Panc1 (cell line): ENCODE measurements around the gene HSPB7. TPM values are rescaled to one million over a fixed set of nuclear protein-coding genes. Genes with fewer than 3 reads are reported as not detected.

ENCODE experiments used
- ATAC-seq: fragments of 200-7000 bp; cut with Tn5 transposase; 2 replicates; pipeline ENCODE4 v1.9.1; 2020; ENCODE audit warnings: mild to moderate bottlenecking, moderate library complexity
- BruUV-seq: library from RNA; stranded (reverse); fragments of 400-500 nt; replicated peaks from 2 replicates; lab custom pipeline; 2021; lab: Mats Ljungman, UMichigan
- CTCF ChIA-PET: fragments of 300-600 bp; sonication (Branson Sonifier 250); formaldehyde crosslinking; loops from one replicate; lab custom pipeline; 2022; ENCODE audit warnings: antibody characterized with exemption; lab: Charles Lee
- POLR2A ChIA-PET: fragments of 300-600 bp; sonication (Branson Sonifier 250); formaldehyde crosslinking; loops from one replicate; lab custom pipeline; 2022; ENCODE audit warnings: antibody characterized with exemption; lab: Charles Lee
- DNase-seq: peaks from one replicate; pipeline ENCODE4 v3.0.0-alpha.2; 2010; ENCODE audit warnings: low read depth, low spot score
- H3K27ac ChIP-seq: 2 replicates; pipeline ENCODE4 v1.5.1; 2011; ENCODE audit warnings: mild to moderate bottlenecking, low read length, inconsistent platforms
- H3K27me3 ChIP-seq: fragments of 200-500 bp; sonication (Bioruptor generic); 2 replicates; pipeline ENCODE4 v1.6.0; 2014; ENCODE audit warnings: low read length, inconsistent platforms; ENCODE audit not compliant: control insufficient read depth, insufficient read depth
- H3K36me3 ChIP-seq: fragments of 200-500 bp; sonication (Bioruptor generic); 2 replicates; pipeline ENCODE4 v1.5.1; 2014; ENCODE audit warnings: inconsistent platforms, mild to moderate bottlenecking, low read length, moderate library complexity; ENCODE audit not compliant: control insufficient read depth, insufficient read depth
- H3K4me1 ChIP-seq: 2 replicates; pipeline ENCODE4 v1.5.1; 2011; ENCODE audit warnings: inconsistent platforms, mild to moderate bottlenecking, low read length, moderate library complexity; ENCODE audit not compliant: control insufficient read depth, insufficient read depth
- H3K4me3 ChIP-seq, 2 experiments: 2 replicates each; pipeline ENCODE4 v1.5.1; 2011 to 2012; ENCODE audit warnings: low read depth in 2 of 2, low read length in 2 of 2, mild to moderate bottlenecking in 2 of 2, inconsistent platforms in 1 of 2, moderate library complexity in 1 of 2
- H3K9me3 ChIP-seq: fragments of 200-500 bp; sonication (Bioruptor generic); 2 replicates; pipeline ENCODE4 v1.5.1; 2014; ENCODE audit warnings: low read depth, mild to moderate bottlenecking, inconsistent platforms, low read length, moderate library complexity; ENCODE audit not compliant: control insufficient read depth, insufficient read depth
- CTCF ChIP-seq: fragments of 450-650 bp; IDR thresholded peaks from 2 replicates; pipeline ENCODE4 v1.5.1; 2017; ENCODE audit warnings: mild to moderate bottlenecking
- POLR2AphosphoS5 ChIP-seq: IDR thresholded peaks from 2 replicates; pipeline ENCODE4 v1.6.1; 2012; ENCODE audit warnings: mild to moderate bottlenecking, low read depth, low read length, moderate library complexity
- REST ChIP-seq, 2 experiments: IDR thresholded peaks; 2 replicates each; pipeline ENCODE4 v1.6.1; 2011 to 2012; ENCODE audit warnings: low read depth in 2 of 2, control low read depth in 1 of 2, low read length in 1 of 2, mild to moderate bottlenecking in 1 of 2, moderate library complexity in 1 of 2; ENCODE audit not compliant: insufficient read depth in 1 of 2
- SIN3A ChIP-seq: IDR thresholded peaks from 2 replicates; pipeline ENCODE4 v1.6.1; 2012; ENCODE audit warnings: low read depth, mild to moderate bottlenecking, low read length, moderate library complexity, borderline replicate concordance; ENCODE audit not compliant: insufficient read depth
- TCF7L2 ChIP-seq: IDR thresholded peaks from 2 replicates; pipeline ENCODE4 v1.6.1; 2011; ENCODE audit warnings: mild to moderate bottlenecking, low read depth, low read length, inconsistent platforms
- in situ Hi-C: cut with HindIII; loops from 2 replicates; pipeline ENCODE4 v1.10.0; 2016; ENCODE audit warnings: low sequenced_read_pairs, low pct_unique_long_range_greater_than_20kb
- intact Hi-C: fragments of 100-400 bp; cut with micrococcal nuclease; formaldehyde crosslinking; loops from one replicate; pipeline ENCODE4 v1.10.0; 2022; ENCODE audit not compliant: unreplicated experiment
- total RNA-seq: library from RNA; stranded (reverse); gene quantifications from one replicate; pipeline ENCODE4 v1.2.1, GENCODE V29; 2021; ENCODE audit not compliant: unreplicated experiment

HSPB7 gene
- total RNA-seq, 1 experiment from 2014 or later, result 0.10 TPM

- DNase-seq, result no peak
- intact Hi-C loops (no loop called here), in situ Hi-C loops (no loop called here)
- Histone ChIP-seq H3K27me3 (no peaks in the 10 kb centered on the region), H3K36me3 (no peaks in the 10 kb centered on the region), H3K9me3 (peaks cover 6% of the 10 kb centered on the region; the same call in 1 of the 2 replicates), H3K4me3 (no peak overlapping the region), H3K4me1 (peaks cover 10% of the 10 kb centered on the region), H3K27ac (no peak overlapping the region)
- no peak for ATAC-seq
- POLR2A ChIA-PET, result interaction anchor here (0.7 kb wide), 1 partner anchor 11 kb away, joined by 3 read pairs; no protein-coding TSS in a partner anchor
- TF ChIP-seq REST (IDR thresholded peaks at IDR 0.05; ENCODE audit: insufficient read depth in 1 of 2, low read depth in 2 of 2, low read length in 1 of 2) (no peak), SIN3A (no peak)
- CTCF ChIA-PET, result interaction anchor here (0.7 kb wide), 1 partner anchor 21 kb away, joined by 3 read pairs; no protein-coding TSS in a partner anchor
- no TSS peak for BruUV-seq
Measured at GRCh38 chr1:15973772-15974171, 44.1 kb downstream of the HSPB7 start.

GRCh38 chr1:15972409-15972808 is 45.4 kb downstream of the HSPB7 start:
- Histone ChIP-seq H3K9me3 (peaks cover 6% of the 10 kb centered on the region; the same call in 1 of the 2 replicates), H3K27ac (no peak overlapping the region), H3K4me3 (no peak overlapping the region), H3K27me3 (no peaks in the 10 kb centered on the region), H3K36me3 (no peaks in the 10 kb centered on the region), H3K4me1 (peaks cover 10% of the 10 kb centered on the region)
- ATAC-seq (no peak), DNase-seq (no peak)
- in situ Hi-C loops (no loop called here), intact Hi-C loops (no loop called here)
- CTCF ChIA-PET, result no interaction called here
- no peak for TF ChIP-seq REST (IDR thresholded peaks at IDR 0.05; ENCODE audit: insufficient read depth in 1 of 2, low read depth in 2 of 2, low read length in 1 of 2)
- no peak for TF ChIP-seq CTCF
- TF ChIP-seq POLR2AphosphoS5, result no peak
- TF ChIP-seq TCF7L2, result no peak
- TF ChIP-seq SIN3A, result no peak
- BruUV-seq, result TSS peak; percentile 33
- POLR2A ChIA-PET, result no interaction called here
